ENCODE data around the gene BEAN1.

BEAN1 gene

DNA sequence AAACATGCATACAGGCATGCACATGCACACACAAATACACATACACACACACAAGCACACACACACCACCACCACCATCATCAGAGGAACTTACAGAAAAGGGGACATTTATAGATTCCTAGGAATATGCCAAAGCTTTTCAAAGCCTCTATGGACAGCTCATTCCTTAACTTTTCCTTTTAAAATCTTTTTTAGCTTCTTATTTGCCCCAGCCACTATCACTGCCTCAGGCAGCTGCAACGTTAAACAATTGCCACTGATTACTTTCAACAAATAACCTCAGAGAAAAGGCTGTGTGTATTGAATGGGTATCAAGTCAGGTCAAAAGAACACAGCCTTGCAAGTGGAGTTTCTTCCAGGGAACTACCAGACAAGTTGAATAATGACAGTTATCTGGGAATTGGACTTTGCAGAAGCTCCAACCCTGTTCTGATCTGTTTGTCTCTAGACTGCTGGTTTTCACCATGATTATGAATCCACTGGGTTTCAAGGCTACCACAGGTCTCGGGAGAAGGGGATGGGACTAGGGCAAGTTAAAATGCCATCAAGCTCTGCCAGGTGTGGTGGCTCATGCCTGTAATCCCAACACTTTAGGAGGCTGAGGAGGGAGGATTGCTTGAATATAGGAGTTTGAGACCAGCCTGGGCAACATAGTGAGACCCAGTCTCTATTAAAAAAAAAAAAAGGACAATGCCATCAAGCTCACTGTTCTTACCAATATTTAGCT lies 21.9 kb upstream of the BEAN1 start:
- ATAC-seq = no peak

DNA sequence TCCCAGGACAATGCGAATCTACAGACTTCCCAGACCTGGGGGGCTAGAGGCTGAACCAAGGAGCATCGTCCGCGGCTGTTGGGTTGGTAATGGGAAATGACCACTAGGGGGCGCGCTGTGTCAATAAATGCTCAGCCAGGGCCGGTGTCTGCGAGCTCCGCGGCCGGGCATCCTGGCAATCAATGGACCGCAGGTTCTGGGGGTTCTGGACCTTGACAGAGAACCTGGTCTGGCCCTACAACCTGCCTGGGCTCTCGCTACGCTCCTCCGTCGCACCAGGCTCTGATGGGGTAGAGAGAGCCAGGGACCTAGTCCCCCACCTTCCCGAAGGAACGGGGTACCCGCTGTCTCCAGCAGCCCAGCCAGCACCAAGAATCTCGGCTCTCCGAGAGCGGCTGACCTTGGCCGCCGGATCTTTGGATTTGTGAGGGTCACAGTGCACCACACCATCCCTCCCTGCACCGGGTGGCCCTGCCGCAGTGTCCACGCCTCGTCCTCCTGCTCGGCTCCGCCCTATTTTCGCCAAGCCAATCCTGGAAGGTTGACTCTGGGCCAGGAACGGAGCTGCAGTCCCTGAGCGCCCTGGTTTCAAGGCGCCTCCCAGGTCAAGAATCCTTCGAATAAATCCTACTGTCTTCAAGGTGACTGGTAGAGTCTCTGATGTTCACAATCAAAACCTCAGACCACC lies 20.4 kb upstream of the BEAN1 start:
- ATAC-seq = peak; percentile 90
- TF ChIP-seq ISL1 (CRISPR knock-in tag; IDR thresholded peaks at IDR 0.05) (no peak), BACH2 (CRISPR knock-in tag; IDR thresholded peaks at IDR 0.05; ENCODE audit: borderline replicate concordance) (no peak), ZC3H10 (CRISPR knock-in tag; IDR thresholded peaks at IDR 0.05) (no peak), ZFP3 (CRISPR knock-in tag; IDR thresholded peaks at IDR 0.05) (no peak), ZNF565 (CRISPR knock-in tag; conservative IDR thresholded peaks at IDR 0.05; ENCODE audit: low read depth) (no peak), ZFP30 (CRISPR knock-in tag; IDR thresholded peaks at IDR 0.05) (no peak), CSDC2 (CRISPR knock-in tag; IDR thresholded peaks at IDR 0.05) (no peak), PPARA (CRISPR knock-in tag; IDR thresholded peaks at IDR 0.05; ENCODE audit: borderline replicate concordance) (no peak), TCF4 (CRISPR knock-in tag; IDR thresholded peaks at IDR 0.05; ENCODE audit: borderline replicate concordance) (no peak), GLIS3 (CRISPR knock-in tag; IDR thresholded peaks at IDR 0.05) (no peak), ZNF70 (CRISPR knock-in tag; IDR thresholded peaks at IDR 0.05) (no peak)
- TF ChIP-seq, protein P1, sequence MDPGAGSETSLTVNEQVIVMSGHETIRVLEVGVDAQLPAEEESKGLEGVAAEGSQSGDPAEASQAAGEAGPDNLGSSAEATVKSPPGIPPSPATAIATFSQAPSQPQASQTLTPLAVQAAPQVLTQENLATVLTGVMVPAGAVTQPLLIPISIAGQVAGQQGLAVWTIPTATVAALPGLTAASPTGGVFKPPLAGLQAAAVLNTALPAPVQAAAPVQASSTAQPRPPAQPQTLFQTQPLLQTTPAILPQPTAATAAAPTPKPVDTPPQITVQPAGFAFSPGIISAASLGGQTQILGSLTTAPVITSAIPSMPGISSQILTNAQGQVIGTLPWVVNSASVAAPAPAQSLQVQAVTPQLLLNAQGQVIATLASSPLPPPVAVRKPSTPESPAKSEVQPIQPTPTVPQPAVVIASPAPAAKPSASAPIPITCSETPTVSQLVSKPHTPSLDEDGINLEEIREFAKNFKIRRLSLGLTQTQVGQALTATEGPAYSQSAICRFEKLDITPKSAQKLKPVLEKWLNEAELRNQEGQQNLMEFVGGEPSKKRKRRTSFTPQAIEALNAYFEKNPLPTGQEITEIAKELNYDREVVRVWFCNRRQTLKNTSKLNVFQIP (CRISPR knock-in tag; IDR thresholded peaks at IDR 0.05; ENCODE audit: borderline replicate concordance, low read depth) = no peak
- TF ChIP-seq, protein P2, sequence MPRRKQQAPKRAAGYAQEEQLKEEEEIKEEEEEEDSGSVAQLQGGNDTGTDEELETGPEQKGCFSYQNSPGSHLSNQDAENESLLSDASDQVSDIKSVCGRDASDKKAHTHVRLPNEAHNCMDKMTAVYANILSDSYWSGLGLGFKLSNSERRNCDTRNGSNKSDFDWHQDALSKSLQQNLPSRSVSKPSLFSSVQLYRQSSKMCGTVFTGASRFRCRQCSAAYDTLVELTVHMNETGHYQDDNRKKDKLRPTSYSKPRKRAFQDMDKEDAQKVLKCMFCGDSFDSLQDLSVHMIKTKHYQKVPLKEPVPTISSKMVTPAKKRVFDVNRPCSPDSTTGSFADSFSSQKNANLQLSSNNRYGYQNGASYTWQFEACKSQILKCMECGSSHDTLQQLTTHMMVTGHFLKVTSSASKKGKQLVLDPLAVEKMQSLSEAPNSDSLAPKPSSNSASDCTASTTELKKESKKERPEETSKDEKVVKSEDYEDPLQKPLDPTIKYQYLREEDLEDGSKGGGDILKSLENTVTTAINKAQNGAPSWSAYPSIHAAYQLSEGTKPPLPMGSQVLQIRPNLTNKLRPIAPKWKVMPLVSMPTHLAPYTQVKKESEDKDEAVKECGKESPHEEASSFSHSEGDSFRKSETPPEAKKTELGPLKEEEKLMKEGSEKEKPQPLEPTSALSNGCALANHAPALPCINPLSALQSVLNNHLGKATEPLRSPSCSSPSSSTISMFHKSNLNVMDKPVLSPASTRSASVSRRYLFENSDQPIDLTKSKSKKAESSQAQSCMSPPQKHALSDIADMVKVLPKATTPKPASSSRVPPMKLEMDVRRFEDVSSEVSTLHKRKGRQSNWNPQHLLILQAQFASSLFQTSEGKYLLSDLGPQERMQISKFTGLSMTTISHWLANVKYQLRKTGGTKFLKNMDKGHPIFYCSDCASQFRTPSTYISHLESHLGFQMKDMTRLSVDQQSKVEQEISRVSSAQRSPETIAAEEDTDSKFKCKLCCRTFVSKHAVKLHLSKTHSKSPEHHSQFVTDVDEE (CRISPR knock-in tag; IDR thresholded peaks at IDR 0.05) = no peak
- TF ChIP-seq, protein P3, sequence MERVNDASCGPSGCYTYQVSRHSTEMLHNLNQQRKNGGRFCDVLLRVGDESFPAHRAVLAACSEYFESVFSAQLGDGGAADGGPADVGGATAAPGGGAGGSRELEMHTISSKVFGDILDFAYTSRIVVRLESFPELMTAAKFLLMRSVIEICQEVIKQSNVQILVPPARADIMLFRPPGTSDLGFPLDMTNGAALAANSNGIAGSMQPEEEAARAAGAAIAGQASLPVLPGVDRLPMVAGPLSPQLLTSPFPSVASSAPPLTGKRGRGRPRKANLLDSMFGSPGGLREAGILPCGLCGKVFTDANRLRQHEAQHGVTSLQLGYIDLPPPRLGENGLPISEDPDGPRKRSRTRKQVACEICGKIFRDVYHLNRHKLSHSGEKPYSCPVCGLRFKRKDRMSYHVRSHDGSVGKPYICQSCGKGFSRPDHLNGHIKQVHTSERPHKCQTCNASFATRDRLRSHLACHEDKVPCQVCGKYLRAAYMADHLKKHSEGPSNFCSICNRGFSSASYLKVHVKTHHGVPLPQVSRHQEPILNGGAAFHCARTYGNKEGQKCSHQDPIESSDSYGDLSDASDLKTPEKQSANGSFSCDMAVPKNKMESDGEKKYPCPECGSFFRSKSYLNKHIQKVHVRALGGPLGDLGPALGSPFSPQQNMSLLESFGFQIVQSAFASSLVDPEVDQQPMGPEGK (CRISPR knock-in tag; IDR thresholded peaks at IDR 0.05; ENCODE audit: borderline replicate concordance) = no peak
- TF ChIP-seq, protein P4, sequence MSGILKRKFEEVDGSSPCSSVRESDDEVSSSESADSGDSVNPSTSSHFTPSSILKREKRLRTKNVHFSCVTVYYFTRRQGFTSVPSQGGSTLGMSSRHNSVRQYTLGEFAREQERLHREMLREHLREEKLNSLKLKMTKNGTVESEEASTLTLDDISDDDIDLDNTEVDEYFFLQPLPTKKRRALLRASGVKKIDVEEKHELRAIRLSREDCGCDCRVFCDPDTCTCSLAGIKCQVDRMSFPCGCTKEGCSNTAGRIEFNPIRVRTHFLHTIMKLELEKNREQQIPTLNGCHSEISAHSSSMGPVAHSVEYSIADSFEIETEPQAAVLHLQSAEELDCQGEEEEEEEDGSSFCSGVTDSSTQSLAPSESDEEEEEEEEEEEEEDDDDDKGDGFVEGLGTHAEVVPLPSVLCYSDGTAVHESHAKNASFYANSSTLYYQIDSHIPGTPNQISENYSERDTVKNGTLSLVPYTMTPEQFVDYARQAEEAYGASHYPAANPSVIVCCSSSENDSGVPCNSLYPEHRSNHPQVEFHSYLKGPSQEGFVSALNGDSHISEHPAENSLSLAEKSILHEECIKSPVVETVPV (CRISPR knock-in tag; IDR thresholded peaks at IDR 0.05) = no peak

More for the DNA sequence above, 21.9 kb upstream of the BEAN1 start:
- TF ChIP-seq ISL1 (CRISPR knock-in tag; IDR thresholded peaks at IDR 0.05) (no peak), ZFP30 (CRISPR knock-in tag; IDR thresholded peaks at IDR 0.05) (no peak), TCF4 (CRISPR knock-in tag; IDR thresholded peaks at IDR 0.05; ENCODE audit: borderline replicate concordance) (no peak), CSDC2 (CRISPR knock-in tag; IDR thresholded peaks at IDR 0.05) (no peak), ZFP3 (CRISPR knock-in tag; IDR thresholded peaks at IDR 0.05) (no peak)

DNA sequence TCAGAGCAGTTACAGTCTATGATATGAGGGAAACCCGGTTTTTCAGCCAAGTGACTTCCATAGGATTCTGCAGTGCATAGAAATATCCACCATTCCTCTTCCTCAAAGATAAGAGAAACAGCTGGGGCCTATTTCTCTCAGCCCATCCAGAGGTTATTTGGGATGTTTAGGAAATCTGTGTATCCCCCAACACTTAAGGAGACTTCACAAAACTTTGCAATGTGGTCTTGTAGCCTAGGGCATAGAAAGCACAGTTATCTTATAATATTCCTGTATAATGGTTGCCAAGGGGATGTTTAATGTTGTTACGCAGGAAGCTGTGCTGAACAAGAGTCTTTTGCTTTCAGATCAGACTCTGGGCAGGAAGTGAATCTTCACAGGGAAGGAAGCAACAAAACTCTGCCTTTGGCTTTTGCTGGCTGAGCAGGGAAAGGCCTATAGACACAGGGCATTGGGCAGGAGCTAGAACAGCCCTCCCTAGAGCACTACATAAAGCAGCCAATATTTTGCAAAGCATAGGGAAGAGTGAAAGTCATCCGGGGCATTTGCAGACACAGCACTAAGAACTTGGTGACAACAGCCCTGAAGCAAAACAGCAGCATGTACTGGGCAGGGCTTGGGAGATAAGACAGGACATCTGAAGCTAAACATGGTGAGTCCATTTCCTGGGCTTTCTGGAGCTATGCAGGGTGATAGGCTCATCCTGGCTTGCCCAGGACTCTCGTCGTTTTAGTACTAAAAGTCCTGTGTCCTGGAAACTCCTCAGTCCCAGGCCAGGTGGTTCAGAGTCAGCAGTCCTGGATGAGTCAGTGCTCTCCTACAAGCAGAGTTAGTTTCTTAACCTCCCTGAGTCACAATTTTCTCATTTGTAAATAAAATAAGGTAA lies 18.7 kb upstream of the BEAN1 start:
- ATAC-seq = peak; percentile 58

DNA sequence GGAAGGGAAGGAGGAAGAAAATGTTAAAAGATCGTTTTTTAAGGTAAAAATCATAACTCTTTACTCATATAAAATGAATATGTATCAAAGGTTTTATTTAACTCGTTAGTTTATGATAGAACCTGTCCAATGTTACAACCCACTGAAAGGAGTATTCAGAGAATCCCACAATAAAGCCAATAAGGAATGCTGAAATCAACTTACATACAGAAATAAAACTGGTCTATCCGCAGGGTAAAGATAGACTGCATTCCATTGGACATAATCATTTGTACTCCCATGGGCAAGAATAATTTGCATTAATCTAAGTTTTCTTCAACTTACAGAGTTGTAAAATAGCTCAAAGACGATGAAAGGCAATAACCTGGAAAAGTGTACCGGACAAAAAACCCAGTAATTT lies 17.9 kb upstream of the BEAN1 start:
- TF ChIP-seq ZFP30 (CRISPR knock-in tag; IDR thresholded peaks at IDR 0.05) (no peak), ISL1 (CRISPR knock-in tag; IDR thresholded peaks at IDR 0.05) (peak; percentile 29; the same call in 1 of the 2 replicates), TOX (CRISPR knock-in tag; IDR thresholded peaks at IDR 0.05; ENCODE audit: borderline replicate concordance) (no peak), PPARA (CRISPR knock-in tag; IDR thresholded peaks at IDR 0.05; ENCODE audit: borderline replicate concordance) (no peak), RARB (CRISPR knock-in tag; IDR thresholded peaks at IDR 0.05) (no peak), SNAI2 (CRISPR knock-in tag; IDR thresholded peaks at IDR 0.05) (no peak)
- TF ChIP-seq, protein P3 (CRISPR knock-in tag; IDR thresholded peaks at IDR 0.05; ENCODE audit: borderline replicate concordance) = no peak
- peak; percentile 29 for ATAC-seq

More for the DNA sequence above, 18.7 kb upstream of the BEAN1 start:
- TF ChIP-seq ZNF8 (CRISPR knock-in tag; IDR thresholded peaks at IDR 0.05) = 0 out of 2 replicates have a peak, but pooled peaks have one; percentile 22
- no peak for TF ChIP-seq GLIS3 (CRISPR knock-in tag; IDR thresholded peaks at IDR 0.05)

Measured in SK-N-SH treated with all-trans-retinoic acid at 6 μM for 48 hours (cell line).